Lung (tissue), 12 donors: ENCODE results near the gene INAFM2. TPM values are rescaled to one million over a fixed set of nuclear protein-coding genes. Genes with fewer than 3 reads are reported as not detected.

ENCODE experiments used
- ATAC-seq: fragments of 200-7000 bp; cut with Tn5 transposase; one replicate; pipeline ENCODE4 v1.9.1; 2020; ENCODE audit warnings: moderate number of reproducible peaks; ENCODE audit not compliant: insufficient read depth, low FRiP score
- DNase-seq, 3 donors: peaks; one replicate each; pipeline ENCODE4 v3.0.0-alpha.2; 2013 to 2017
- H3K27ac ChIP-seq, 2 donors: one replicate each; pipeline ENCODE4 v1.5.1; 2013; ENCODE audit warnings: mild to moderate bottlenecking in 2 of 2, moderate library complexity in 2 of 2, control low read depth in 1 of 2, inconsistent platforms in 1 of 2, low read depth in 1 of 2, low read length in 1 of 2
- H3K27me3 ChIP-seq, 3 donors: one replicate each; pipeline ENCODE4 v1.5.1; 2013; ENCODE audit warnings: low read length in 2 of 3; ENCODE audit not compliant: control insufficient read depth in 3 of 3, insufficient read depth in 3 of 3
- H3K36me3 ChIP-seq, 4 donors: one replicate each; pipeline ENCODE4 v1.5.1; 2013; ENCODE audit warnings: low read length in 4 of 4, mild to moderate bottlenecking in 1 of 4, moderate library complexity in 1 of 4; ENCODE audit not compliant: control insufficient read depth in 4 of 4, insufficient read depth in 4 of 4
- H3K4me1 ChIP-seq, 5 donors: one replicate each; pipeline ENCODE4 v1.5.1; 2013; ENCODE audit warnings: low read length in 5 of 5, mild to moderate bottlenecking in 2 of 5, moderate library complexity in 1 of 5; ENCODE audit not compliant: control insufficient read depth in 5 of 5, insufficient read depth in 5 of 5
- H3K4me3 ChIP-seq: one replicate; pipeline ENCODE4 v1.5.1; 2013; ENCODE audit warnings: mild to moderate bottlenecking, control low read depth, moderate library complexity
- H3K9ac ChIP-seq, 2 donors: one replicate each; pipeline ENCODE4 v1.5.1; 2013; ENCODE audit warnings: low read length in 2 of 2, control low read depth in 1 of 2; ENCODE audit not compliant: insufficient read depth in 1 of 2
- H3K9me3 ChIP-seq, 4 donors: one replicate each; pipeline ENCODE4 v1.5.1; 2013; ENCODE audit warnings: low read length in 3 of 4, mild to moderate bottlenecking in 1 of 4, moderate library complexity in 1 of 4; ENCODE audit not compliant: control insufficient read depth in 4 of 4, insufficient read depth in 3 of 4
- CTCF ChIP-seq: IDR thresholded peaks from 2 replicates; pipeline ENCODE4 v1.5.1; 2012; ENCODE audit warnings: mild to moderate bottlenecking; ENCODE audit errors: control extremely low read depth, extremely low read depth
- WGBS, 2 donors: extraction: QIAGEN DNeasy Blood & Tissue Kit; methylation state at CpG; one replicate each; pipeline ENCODE4 v1.1.7; 2013; 5-methylcytosine and 5-hydroxymethylcytosine counted together
- polyA plus RNA-seq, 2 donors: library from polyadenylated mRNA; stranded (reverse); fragments of 200-250 nt; gene quantifications; one replicate each; pipeline ENCODE4 v1.2.1, GENCODE V29; 2013
- total RNA-seq, 2 donors: library from RNA; depleted of rRNA in 1 of 2; stranded (reverse); fragments of >200 nt in 1 of 2; gene quantifications; one replicate each; pipeline ENCODE4 v1.2.1, GENCODE V29; 2014 to 2021
- donor health status: control.
- donor health status: control.
- donor health status: Bipolar disorder and iron deficiency.
- donor health status: healthy.
- donor health status: DM: yes; HTN: yes; CAD: no.

Gene INAFM2
- total and polyA plus RNA-seq, 4 donors, result 12.8 to 31.1 (median 19.0) TPM

GRCh38 chr15:40346579-40347558 is 23.4 kb downstream of the INAFM2 start:
- no peak overlapping the region for H3K9ac ChIP-seq

GRCh38 chr15:40347559-40348473 is 24.3 kb downstream of the INAFM2 start:
- H3K9ac ChIP-seq, result no peak overlapping the region
- 90 to 92% methylated on average over 11 of the region's 11 CpGs for WGBS, 2 donors
- no peak overlapping the region for H3K4me3 ChIP-seq
- H3K27ac ChIP-seq, result no peak overlapping the region
- ATAC-seq (no peak), DNase-seq (no peak)
- H3K27me3 ChIP-seq, result peaks cover 0 to under 1% (median 0%) of the 10 kb centered on the region in 3 donors
- peaks cover 0 to 18% (median 9%) of the 10 kb centered on the region in 5 donors for H3K4me1 ChIP-seq
- no peaks in the 10 kb centered on the region for H3K36me3 ChIP-seq
- no peak for TF ChIP-seq CTCF
- H3K9me3 ChIP-seq, result no peaks in the 10 kb centered on the region

More at GRCh38 chr15:40346579-40347558, 23.4 kb downstream of the INAFM2 start:
- H3K9me3 ChIP-seq, result no peaks in the 10 kb centered on the region
- no peak for ATAC-seq
- no peak overlapping the region for H3K27ac ChIP-seq
- no peaks in the 10 kb centered on the region for H3K36me3 ChIP-seq
- WGBS, 2 donors, result 92 to 95% methylated on average over 15 of the region's 15 CpGs
- H3K4me1 ChIP-seq, result peaks cover 0 to 20% (median 10%) of the 10 kb centered on the region in 5 donors
- DNase-seq, result no peak
- no peak for TF ChIP-seq CTCF
- no peaks in the 10 kb centered on the region for H3K27me3 ChIP-seq
- H3K4me3 ChIP-seq, result no peak overlapping the region

GRCh38 chr15:40348474-40348870 is 25.0 kb downstream of the INAFM2 start:
- no peak overlapping the region for H3K9ac ChIP-seq
- H3K4me3 ChIP-seq, result no peak overlapping the region
- H3K4me1 ChIP-seq, result peaks cover 0 to 12% (median 4%) of the 10 kb centered on the region in 5 donors
- 79 to 84% methylated on average over 5 of the region's 5 CpGs for WGBS, 2 donors
- no peak overlapping the region for H3K27ac ChIP-seq
- H3K9me3 ChIP-seq, result no peaks in the 10 kb centered on the region
- ATAC-seq (no peak), DNase-seq (no peak)
- H3K36me3 ChIP-seq, result no peaks in the 10 kb centered on the region
- H3K27me3 ChIP-seq, result peaks cover 0 to 6% (median 0%) of the 10 kb centered on the region in 3 donors
- TF ChIP-seq CTCF, result no peak
